Body of pancreas (tissue), 4 donors: ENCODE results near the gene LPAR6. TPM values are rescaled to one million over a fixed set of nuclear protein-coding genes. Genes with fewer than 3 reads are reported as not detected.

Experiments used
- ATAC-seq: fragments of 150-250 bp; one replicate; pipeline ENCODE4 v1.9.1; 2016
- DNase-seq, 4 donors: peaks; one replicate each; pipeline ENCODE4 v3.0.0-alpha.2; 2019
- H3K27ac ChIP-seq, 4 donors: fragments of 200-600 bp; sonication (generic); 1 replicate in 3 of 4; 2 replicates in 1 of 4; pipeline versions ENCODE4 v1.5.1 to v1.6.1; 2016 to 2019; ENCODE audit warnings: mild to moderate bottlenecking in 1 of 4, mixed read lengths in 1 of 4, moderate library complexity in 1 of 4
- H3K27me3 ChIP-seq, 2 donors: fragments of 200-600 bp; sonication (generic); one replicate each; pipeline ENCODE4 v1.6.0; 2016; ENCODE audit warnings: mild to moderate bottlenecking in 1 of 2
- H3K36me3 ChIP-seq, 2 donors: fragments of 200-600 bp; sonication (generic); replicated peaks in 1 of 2; 2 replicates each; pipeline ENCODE4 v1.5.1; 2016; ENCODE audit warnings: low read depth in 2 of 2; ENCODE audit not compliant: insufficient read depth in 1 of 2
- H3K4me1 ChIP-seq: fragments of 200-600 bp; sonication (generic); one replicate; pipeline ENCODE4 v1.6.0; 2016
- H3K4me3 ChIP-seq, 2 donors: fragments of 200-600 bp; sonication (generic); 1 replicate in 1 of 2; 2 replicates in 1 of 2; pipeline ENCODE4 v1.5.1; 2016 to 2019
- H3K9me3 ChIP-seq, 3 donors: fragments of 200-600 bp; sonication (generic); 1 replicate in 2 of 3; 2 replicates in 1 of 3; pipeline ENCODE4 v1.5.1; 2016
- CTCF ChIP-seq, 7 experiments: fragments of 450-650 bp in 4 of 7; fragments of 200-600 bp in 3 of 7; sonication (generic) in 3 of 7; IDR thresholded peaks; one replicate each; pipeline ENCODE4 v1.5.1; 2016 to 2019; ENCODE audit warnings: antibody characterized with exemption in 7 of 7
- POLR2A ChIP-seq, 3 donors: fragments of 450-650 bp; IDR thresholded peaks; one replicate each; pipeline ENCODE4 v1.6.1; 2016; ENCODE audit warnings: antibody characterized with exemption in 3 of 3, mild to moderate bottlenecking in 2 of 3
- WGBS, 2 donors: methylation state at CpG; one replicate each; pipeline ENCODE4 v1.1.5; 2017; 5-methylcytosine and 5-hydroxymethylcytosine counted together
- intact Hi-C: fragments of 100-400 bp; cut with DNase I; formaldehyde crosslinking; loops from one replicate; pipeline ENCODE4 v1.15.1; 2023
- total RNA-seq, 2 donors: library from RNA; depleted of rRNA; stranded (reverse); fragments of >200 nt; gene quantifications; one replicate each; pipeline ENCODE4 v1.1.0, GENCODE V29; 2016

LPAR6 gene
- total RNA-seq, 2 donors from 2014 or later: 6.3 to 11.7 TPM

GRCh38 chr13:48448959-48449614 is 36.2 kb upstream of the LPAR6 start:
- H3K27ac ChIP-seq: peak overlapping the region in 1 of 4 donors; percentile 46
- no peak for ATAC-seq

GRCh38 chr13:48448285-48448958 is 35.5 kb upstream of the LPAR6 start:
- Histone ChIP-seq H3K4me1 (no peaks in the 10 kb centered on the region), H3K27ac (peak overlapping the region in 1 of 4 donors; percentile 46), H3K36me3 (no peaks in the 10 kb centered on the region), H3K4me3 (no peak overlapping the region), H3K27me3 (no peaks in the 10 kb centered on the region), H3K9me3 (no peaks in the 10 kb centered on the region)
- no peak for DNase-seq
- WGBS, 2 donors: 73 to 78% methylated on average over 3 of the region's 3 CpGs
- intact Hi-C loops: no loop called here
- no peak for TF ChIP-seq POLR2A (IDR thresholded peaks at IDR 0.05)
- no peak for TF ChIP-seq CTCF (IDR thresholded peaks at IDR 0.05)
- no peak for ATAC-seq

More at GRCh38 chr13:48448959-48449614, 36.2 kb upstream of the LPAR6 start:
- Histone ChIP-seq H3K9me3 (no peaks in the 10 kb centered on the region), H3K36me3 (no peaks in the 10 kb centered on the region), H3K4me1 (no peaks in the 10 kb centered on the region), H3K27me3 (no peaks in the 10 kb centered on the region), H3K4me3 (no peak overlapping the region)
- TF ChIP-seq CTCF (IDR thresholded peaks at IDR 0.05): no peak
- TF ChIP-seq POLR2A (IDR thresholded peaks at IDR 0.05): no peak
- DNase-seq: no peak
- intact Hi-C loops: no loop called here
- 50 to 59% methylated on average over 6 of the region's 6 CpGs for WGBS, 2 donors

- no peak for DNase-seq
- intact Hi-C loops: no loop called here
- Histone ChIP-seq H3K27me3 (no peaks in the 10 kb centered on the region), H3K27ac (peak overlapping the region in 1 of 4 donors; percentile 5), H3K4me1 (no peaks in the 10 kb centered on the region), H3K4me3 (no peak overlapping the region), H3K36me3 (no peaks in the 10 kb centered on the region), H3K9me3 (no peaks in the 10 kb centered on the region)
- WGBS, 2 donors: 93 to 96% methylated on average over 1 of the region's 1 CpG
- no peak for ATAC-seq
- no peak for TF ChIP-seq POLR2A (IDR thresholded peaks at IDR 0.05)
- no peak for TF ChIP-seq CTCF (IDR thresholded peaks at IDR 0.05)
These were observed 33.6 kb upstream of the LPAR6 start for GRCh38 chr13:48446464-48446863.

GRCh38 chr13:48443442-48444208 is 30.7 kb upstream of the LPAR6 start:
- no peak for TF ChIP-seq POLR2A (IDR thresholded peaks at IDR 0.05)
- no peak for TF ChIP-seq CTCF (IDR thresholded peaks at IDR 0.05)
- no peak overlapping the region for H3K4me3 ChIP-seq
- WGBS, 2 donors: 87 to 100% methylated on average over 1 of the region's 1 CpG
- no peak for DNase-seq
- H3K4me1 ChIP-seq: no peaks in the 10 kb centered on the region
- H3K36me3 ChIP-seq: no peaks in the 10 kb centered on the region
- no peaks in the 10 kb centered on the region for H3K27me3 ChIP-seq
- H3K9me3 ChIP-seq: no peaks in the 10 kb centered on the region
- no peak overlapping the region for H3K27ac ChIP-seq
- intact Hi-C loops: no loop called here
- no peak for ATAC-seq
